ENCODE measurements around the gene LDB2.

LDB2 gene

GRCh38 chr4:16484711-16485110 is 413.7 kb downstream of the LDB2 start:
- no peak overlapping the region for H3K4me3 ChIP-seq
- H3K27ac ChIP-seq: no peak overlapping the region
- DNase-seq (ENCODE audit: low spot score): no peak
- TF ChIP-seq CTCF (IDR thresholded peaks at IDR 0.05): no peak

GRCh38 chr4:16483540-16483939 is 414.9 kb downstream of the LDB2 start:
- Histone ChIP-seq H3K4me3 (no peak overlapping the region), H3K27ac (no peak overlapping the region)
- TF ChIP-seq CTCF (IDR thresholded peaks at IDR 0.05): no peak
- no peak for DNase-seq (ENCODE audit: low spot score)

DNA sequence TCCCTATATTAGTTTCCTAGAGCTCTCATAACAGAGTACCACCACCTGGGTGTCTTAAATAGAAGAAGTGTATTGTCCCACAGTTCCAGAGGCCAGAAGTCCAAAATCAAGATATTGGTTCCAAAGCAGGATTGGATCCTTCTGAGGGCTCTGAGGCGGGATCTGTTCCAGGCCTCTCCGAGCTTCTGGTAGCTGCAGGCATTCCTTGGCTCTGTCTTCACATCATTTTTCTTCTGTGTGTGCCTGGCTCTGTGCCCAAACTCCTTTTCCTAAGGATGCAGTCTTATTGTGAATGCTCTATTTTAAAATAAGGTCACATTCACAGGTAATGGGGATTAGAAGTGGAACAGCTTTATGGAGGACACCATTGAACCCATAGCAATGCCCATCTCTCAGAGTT is 418.4 kb downstream of the LDB2 start:
- H3K4me3 ChIP-seq: no peak overlapping the region
- H3K27ac ChIP-seq: no peak overlapping the region
- TF ChIP-seq CTCF (IDR thresholded peaks at IDR 0.05): no peak
- no peak for DNase-seq (ENCODE audit: low spot score)

DNA sequence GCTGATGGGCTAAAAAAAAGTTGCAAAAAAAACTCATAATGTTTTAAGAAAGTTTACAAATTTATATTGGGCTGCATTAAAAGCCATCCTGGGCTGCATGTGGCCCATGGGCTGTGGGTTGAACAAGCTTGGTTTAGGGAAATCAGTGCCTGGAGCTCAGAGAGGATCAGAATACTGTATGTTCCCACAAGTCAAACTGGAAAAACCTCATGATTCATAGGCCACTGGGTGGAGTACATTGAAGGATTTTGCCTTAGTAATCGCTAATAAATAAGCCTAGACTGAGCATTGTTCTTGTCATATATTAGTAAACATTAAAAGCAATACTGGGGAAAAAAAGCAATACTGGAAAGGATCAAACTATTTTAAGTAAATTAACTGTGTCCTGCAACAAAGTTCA is 425.9 kb downstream of the LDB2 start:
- no peak for TF ChIP-seq CTCF (IDR thresholded peaks at IDR 0.05)
- H3K27ac ChIP-seq: no peak overlapping the region

GRCh38 chr4:16467061-16467460 is 431.4 kb downstream of the LDB2 start:
- H3K27ac ChIP-seq: no peak overlapping the region
- no peak overlapping the region for H3K4me3 ChIP-seq
- TF ChIP-seq CTCF (IDR thresholded peaks at IDR 0.05): no peak
- no peak for DNase-seq (ENCODE audit: low spot score)

More for the DNA sequence above, 425.9 kb downstream of the LDB2 start:
- no peak overlapping the region for H3K4me3 ChIP-seq
- DNase-seq (ENCODE audit: low spot score): no peak

DNA sequence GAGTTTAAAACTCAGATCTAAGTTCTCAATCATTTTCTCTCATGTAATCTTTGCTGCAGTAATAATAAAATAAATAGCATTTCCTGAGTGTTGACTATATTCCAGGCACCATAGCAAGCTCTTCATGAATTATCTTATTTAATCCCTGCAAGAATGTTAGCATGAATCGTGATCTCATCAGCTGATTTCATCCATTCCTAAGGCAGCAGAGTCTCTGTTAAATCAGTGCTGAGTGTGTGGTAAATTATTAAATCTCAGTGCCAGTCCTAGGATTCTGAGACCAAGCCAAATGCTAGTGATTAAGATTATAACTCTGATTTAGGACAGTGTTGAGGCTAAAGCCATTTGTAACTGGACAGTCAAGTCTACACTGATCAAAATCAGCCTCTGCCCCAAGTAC is 431.9 kb downstream of the LDB2 start:
- no peak for DNase-seq (ENCODE audit: low spot score)
- Histone ChIP-seq H3K27ac (no peak overlapping the region), H3K4me3 (no peak overlapping the region)
- TF ChIP-seq CTCF (IDR thresholded peaks at IDR 0.05): no peak

GRCh38 chr4:16464651-16465050 is 433.8 kb downstream of the LDB2 start:
- H3K27ac ChIP-seq: no peak overlapping the region
- TF ChIP-seq CTCF (IDR thresholded peaks at IDR 0.05): no peak
- DNase-seq (ENCODE audit: low spot score): no peak
- H3K4me3 ChIP-seq: no peak overlapping the region
